VCaP (cell line): ENCODE measurements around the gene MRPL23.
A peak's percentile ranks its signal among the peaks of the same experiment; 100 is the strongest.

ENCODE experiments used
- H3K27ac ChIP-seq: fragments of 450-650 bp; 2 replicates; pipeline ENCODE4 v1.5.1; 2017
- CTCF ChIP-seq: fragments of 450-650 bp; conservative IDR thresholded peaks from 2 replicates; pipeline ENCODE4 v1.5.1; 2017; ENCODE audit warnings: mild to moderate bottlenecking, moderate library complexity

Gene MRPL23

DNA sequence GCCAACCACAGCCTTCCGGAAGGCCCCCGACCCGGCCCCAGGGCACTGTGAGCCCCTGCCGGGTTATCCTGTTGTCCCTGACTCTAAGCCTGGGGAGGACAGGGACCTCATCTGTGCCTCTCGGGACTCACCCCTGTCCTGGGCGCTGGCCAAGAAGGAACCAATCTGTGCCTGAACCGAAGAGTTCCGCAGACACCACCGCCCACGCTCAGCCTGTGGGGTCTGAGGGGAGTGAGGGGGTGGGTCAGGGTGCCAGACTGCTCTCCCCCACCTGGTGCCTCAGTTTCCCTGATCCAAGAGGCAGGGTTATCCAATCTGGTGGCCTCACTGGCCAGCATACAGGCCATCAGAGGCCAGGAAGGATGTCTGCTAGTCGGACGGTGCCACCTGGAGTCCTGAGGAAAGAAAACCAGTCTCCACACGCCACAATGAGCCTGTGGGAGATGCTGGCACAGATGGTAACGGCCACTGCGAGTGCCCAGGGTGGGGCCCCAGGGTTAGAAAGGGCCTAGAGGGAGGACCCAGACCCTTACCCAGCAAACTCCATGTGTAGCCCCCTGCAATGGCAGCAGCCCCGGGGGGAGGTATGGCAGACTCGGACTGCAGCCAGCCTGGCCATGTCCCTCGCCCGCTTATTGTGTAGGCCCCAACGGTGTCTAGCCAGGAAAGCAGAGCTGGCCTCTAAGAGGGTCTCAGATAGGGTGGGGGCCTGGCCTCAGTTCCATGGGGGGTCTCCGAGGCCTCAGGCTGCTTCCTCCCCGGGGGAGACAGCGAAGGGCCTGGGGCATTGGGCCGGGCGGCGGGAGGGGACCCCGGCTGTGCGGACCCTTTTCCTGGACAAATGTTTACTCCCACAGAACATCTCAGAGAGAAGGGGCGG lies 28.5 kb upstream of the MRPL23 start:
- TF ChIP-seq CTCF, result 0 out of 2 replicates have a peak, but pooled peaks have one; percentile 9
- H3K27ac ChIP-seq, result no peak overlapping the region

DNA sequence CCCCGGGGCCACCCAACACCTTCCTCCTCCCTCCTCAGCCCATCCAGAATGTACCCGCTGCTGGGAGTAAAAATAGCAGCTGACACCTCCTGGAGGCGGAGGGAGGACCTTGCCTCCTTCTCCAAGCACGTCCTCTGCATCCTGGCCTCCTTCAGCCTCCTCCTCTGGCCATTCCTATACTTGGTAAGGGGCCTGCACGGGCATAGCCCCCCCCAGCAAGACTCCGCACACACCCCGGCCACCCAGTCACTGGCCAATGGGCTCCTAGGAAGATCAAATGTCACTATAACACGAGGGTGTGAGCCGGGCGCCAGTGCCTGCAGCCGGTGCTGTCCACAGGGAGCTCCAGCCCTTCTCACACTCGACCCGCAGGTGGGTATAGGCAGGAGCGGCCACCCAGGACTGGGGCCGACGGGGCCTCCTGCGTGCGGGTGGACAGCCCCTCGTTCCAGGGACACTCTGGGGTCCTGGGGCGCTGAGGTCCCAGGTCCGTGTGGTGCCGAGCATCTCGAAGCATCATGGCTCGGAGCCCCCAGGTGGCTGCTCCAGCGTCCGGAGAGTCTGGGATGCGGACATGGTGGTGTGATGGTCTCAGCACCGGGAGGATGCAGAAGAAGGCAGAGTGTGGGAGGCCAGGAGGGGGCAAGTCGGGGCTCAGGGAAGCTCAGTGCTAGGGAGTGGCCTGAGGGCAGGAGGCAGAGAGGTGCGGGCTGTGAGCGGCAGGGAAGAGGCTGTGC lies 27.6 kb upstream of the MRPL23 start, which contains the start of gene TNNT3:
Gene TNNT3, plus strand, starts transcription at position 313 of the 737 bp plus-strand sequence. CDS start 3,172 bp downstream, outside the sequence.
- no peak within 1 kb of the TSS for H3K27ac ChIP-seq
- TF ChIP-seq CTCF, result no peak

- H3K27ac ChIP-seq, result no peak overlapping the region
- TF ChIP-seq CTCF, result no peak
Observed at GRCh38 chr11:1920128-1920908, 26.8 kb upstream of the MRPL23 start.

DNA sequence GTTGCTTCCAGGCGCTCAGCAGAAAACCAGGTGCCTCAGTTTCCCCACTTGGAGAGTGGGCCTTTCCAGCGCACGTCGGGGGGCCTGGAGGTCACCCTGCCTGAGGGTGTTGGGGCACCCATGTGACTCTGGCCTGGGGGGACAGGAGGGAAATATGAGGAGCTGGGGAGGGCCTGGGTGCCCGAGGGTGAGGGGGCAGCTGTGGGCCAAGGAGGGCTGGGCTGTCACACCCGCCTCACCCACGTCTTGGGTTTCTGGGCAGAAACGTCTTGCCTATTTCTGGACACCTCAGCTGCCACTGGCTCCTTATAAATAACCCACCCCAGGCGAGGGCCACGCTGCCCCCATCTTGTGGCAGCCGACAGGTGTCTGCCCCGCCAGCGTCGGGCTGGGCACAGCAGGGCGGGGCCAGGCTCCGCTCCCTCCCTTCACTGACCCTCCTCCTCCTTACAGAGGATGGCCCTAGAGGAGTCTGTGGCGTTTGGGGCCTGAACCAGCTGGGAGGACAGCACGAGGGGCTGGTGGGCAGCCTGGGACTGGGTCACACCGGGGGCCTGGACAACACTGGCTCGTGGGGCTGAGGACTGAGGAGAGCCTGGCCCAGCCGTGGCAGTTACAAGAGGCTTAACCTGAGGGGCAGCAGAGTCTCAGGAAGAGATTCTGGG lies 26.1 kb upstream of the MRPL23 start:
- no peak overlapping the region for H3K27ac ChIP-seq
- TF ChIP-seq CTCF, result no peak

DNA sequence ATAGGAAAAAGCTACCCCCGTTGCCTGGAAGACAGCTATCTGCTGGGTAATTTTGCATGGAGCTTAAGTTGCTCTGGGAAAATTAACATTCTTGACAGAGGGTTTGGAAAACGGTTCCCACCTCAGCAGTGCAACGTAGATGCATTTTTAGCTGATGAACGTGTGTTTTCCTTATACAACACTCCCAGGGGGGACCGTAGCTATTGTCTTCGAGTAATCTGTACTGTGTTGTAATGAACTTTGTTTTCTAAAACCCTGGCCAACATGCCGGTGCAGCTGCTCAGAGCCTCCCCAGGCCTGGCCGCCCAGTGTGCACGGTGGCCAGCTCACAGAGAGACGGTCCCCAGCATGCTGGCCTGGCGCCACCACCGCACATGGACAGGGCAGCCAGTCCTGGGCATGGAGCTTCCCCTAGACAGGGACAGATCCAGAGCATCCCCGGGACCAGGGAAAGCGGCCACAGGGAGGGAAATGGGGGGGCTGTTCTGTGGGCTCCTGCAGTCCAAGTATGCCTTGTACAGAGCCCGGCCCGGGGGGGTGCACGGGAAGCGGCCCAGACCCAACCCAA lies 25.5 kb upstream of the MRPL23 start:
- H3K27ac ChIP-seq, result no peak overlapping the region

More for the DNA sequence above, 25.5 kb upstream of the MRPL23 start:
- TF ChIP-seq CTCF, result no peak
